Measurements from ENCODE around the gene CTXN1.
"Not testable (repeated sequence)": the region's sequence is repeated elsewhere in the genome, so short reads cannot be mapped to it uniquely, and the experiment has no call there.

Gene CTXN1

DNA sequence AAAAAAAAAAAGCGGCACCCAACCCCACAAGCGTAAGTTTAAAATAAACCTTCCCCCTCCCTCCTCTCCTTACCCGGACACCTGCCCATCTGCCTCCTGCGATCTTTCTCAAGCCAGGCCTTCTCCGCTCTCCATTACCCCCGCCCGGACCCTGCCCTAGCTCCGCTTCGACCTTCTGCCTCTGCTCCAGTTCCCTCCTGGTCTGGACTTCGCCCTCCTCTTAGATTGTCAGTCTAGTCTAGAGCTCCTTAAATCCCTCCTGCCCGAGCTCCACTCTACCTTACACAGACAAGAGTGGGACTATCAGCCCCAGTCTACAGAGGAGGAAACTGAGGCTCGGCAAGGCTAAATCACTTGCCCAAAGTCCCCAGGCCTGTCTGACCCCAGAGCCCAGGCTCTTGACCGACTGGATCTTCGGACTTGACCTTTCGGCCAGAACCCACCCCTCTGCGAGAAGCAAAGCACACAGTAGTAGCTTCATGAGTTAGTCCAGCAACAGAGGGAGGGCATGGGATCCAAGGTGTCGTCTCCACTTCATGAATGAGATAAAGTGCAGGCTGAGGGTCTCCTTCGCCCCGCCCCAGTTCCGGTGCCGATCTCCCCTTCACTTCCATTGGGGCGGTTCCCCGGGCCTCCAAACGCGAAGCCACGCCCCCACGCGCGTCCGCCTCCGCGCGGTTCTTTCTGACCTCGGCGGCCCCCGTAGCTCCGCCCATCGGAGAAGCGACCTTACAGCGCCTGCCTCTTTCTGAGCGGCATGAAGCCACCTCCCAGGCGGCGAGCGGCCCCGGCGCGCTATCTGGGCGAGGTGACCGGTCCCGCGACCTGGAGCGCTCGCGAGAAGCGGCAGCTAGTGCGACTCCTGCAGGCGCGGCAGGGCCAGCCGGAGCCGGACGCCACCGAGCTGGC lies 6.1 kb downstream of the CTXN1 start, which contains the start of gene SNAPC2:
SNAPC2 (plus strand) TSS at position 729 of the 909 bp plus-strand sequence; CDS start at position 758, 29 bp downstream.
- peak within 1 kb of the TSS; percentile 56 for H3K4me3 ChIP-seq (replicated peaks; ENCODE audit: low read depth, low read length)

GRCh38 chr19:7918615-7919421 lies 7.1 kb downstream of the CTXN1 start:
- DNase-seq (ENCODE audit: extremely low read depth, low read depth) = no peak
- no peak for TF ChIP-seq CTCF (IDR thresholded peaks at IDR 0.05; ENCODE audit: low read depth, low read length, missing control alignments)
- H3K4me3 ChIP-seq (replicated peaks; ENCODE audit: low read depth, low read length) = no peak overlapping the region

More for the DNA sequence above, 6.1 kb downstream of the CTXN1 start, which contains the start of gene SNAPC2:
- DNase-seq (ENCODE audit: extremely low read depth, low read depth) = peak; percentile 72
- no peak for TF ChIP-seq CTCF (IDR thresholded peaks at IDR 0.05; ENCODE audit: low read depth, low read length, missing control alignments)

DNA sequence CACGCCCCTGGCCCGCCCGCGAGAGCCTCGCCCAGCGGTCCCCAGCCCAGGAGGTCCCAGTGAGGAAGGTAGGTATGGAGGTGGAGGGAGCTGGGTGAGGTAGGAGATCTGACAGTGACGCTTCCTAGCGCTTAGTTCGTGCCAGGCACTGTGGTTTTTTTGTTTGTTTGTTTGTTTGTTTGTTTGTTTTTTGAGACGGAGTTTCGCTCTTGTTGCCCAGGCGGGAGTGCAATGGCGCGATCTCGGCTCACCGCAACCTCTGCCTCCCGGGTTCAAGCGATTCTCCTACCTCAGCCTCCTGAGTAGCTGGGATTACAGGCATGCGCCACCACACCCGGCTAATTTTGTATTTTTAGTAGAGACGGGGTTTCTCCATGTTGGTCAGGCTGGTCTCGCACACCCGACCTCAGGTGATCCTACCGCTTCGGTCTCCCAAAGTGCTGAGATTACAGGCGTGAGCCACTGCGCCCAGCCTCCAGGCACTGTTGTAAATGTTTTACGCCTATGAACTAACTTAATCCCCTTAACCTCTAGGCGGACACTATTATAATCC lies 7.8 kb downstream of the CTXN1 start:
- not testable (repeated sequence) for DNase-seq (ENCODE audit: extremely low read depth, low read depth)
- 0 out of 2 replicates have a peak overlapping the region, but pooled peaks have one; percentile 13 for H3K4me3 ChIP-seq (replicated peaks; ENCODE audit: low read depth, low read length)

DNA sequence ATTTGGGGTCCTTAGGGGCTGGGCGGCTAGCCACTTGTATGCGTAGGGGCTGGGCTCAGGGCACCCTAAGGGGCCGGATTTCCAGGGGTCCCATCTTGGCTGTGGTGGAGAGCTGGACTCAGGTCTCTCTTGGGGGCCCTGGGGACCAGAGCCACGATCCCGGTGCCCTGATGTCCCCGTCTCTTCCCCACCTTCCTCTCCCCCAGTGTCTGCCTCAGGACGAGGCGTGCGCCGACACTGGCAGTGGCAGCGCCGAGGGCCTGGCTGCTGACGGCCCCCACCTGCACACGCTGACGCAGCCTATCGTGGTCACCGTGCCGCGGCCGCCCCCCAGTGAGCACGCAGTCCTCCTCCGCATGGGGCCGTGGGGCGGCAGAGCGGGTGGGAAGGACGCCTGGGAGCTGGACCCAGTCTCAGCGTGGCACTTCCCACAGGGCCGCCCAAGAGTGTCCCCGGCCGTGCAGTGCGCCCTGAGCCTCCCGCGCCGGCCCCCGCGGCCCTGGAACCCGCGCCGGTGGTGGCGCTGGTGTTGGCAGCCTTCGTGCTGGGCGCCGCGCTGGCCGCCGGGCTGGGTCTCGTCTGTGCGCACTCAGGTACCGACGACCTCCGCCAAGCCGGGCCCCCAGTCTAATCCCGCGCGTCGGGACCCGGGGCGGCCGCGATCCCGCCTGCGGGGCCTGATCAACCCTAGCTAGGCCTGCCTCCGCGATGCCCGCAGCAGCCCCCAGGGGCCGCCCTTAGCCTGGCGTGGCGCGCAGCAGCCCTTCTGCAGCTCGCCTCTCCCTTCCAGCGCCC lies 8.5 kb downstream of the CTXN1 start:
- peak overlapping the region; percentile 13; the same call in 1 of the 2 replicates for H3K4me3 ChIP-seq (replicated peaks; ENCODE audit: low read depth, low read length)
- peak; percentile 62 for TF ChIP-seq CTCF (IDR thresholded peaks at IDR 0.05; ENCODE audit: low read depth, low read length, missing control alignments)
- DNase-seq (ENCODE audit: extremely low read depth, low read depth) = no peak

DNA sequence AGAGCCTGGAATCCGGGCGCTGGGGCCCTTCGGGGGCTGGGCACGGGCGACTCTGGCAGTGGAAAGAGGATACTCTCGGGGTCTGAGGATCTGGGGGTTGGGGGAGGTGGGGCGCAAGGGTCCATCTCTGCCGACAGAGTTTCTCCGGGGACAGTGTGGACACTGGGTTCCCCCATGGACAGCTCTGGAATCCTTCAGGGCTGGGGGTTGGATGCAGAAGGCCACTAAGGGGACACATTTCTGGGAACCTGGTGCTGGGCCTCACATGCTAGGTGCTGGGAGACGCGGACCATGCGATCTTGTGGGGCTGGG lies 9.0 kb downstream of the CTXN1 start:
- peak overlapping the region; percentile 13; the same call in 1 of the 2 replicates for H3K4me3 ChIP-seq (replicated peaks; ENCODE audit: low read depth, low read length)
- DNase-seq (ENCODE audit: extremely low read depth, low read depth) = no peak
- TF ChIP-seq CTCF (IDR thresholded peaks at IDR 0.05; ENCODE audit: low read depth, low read length, missing control alignments) = no peak

DNA sequence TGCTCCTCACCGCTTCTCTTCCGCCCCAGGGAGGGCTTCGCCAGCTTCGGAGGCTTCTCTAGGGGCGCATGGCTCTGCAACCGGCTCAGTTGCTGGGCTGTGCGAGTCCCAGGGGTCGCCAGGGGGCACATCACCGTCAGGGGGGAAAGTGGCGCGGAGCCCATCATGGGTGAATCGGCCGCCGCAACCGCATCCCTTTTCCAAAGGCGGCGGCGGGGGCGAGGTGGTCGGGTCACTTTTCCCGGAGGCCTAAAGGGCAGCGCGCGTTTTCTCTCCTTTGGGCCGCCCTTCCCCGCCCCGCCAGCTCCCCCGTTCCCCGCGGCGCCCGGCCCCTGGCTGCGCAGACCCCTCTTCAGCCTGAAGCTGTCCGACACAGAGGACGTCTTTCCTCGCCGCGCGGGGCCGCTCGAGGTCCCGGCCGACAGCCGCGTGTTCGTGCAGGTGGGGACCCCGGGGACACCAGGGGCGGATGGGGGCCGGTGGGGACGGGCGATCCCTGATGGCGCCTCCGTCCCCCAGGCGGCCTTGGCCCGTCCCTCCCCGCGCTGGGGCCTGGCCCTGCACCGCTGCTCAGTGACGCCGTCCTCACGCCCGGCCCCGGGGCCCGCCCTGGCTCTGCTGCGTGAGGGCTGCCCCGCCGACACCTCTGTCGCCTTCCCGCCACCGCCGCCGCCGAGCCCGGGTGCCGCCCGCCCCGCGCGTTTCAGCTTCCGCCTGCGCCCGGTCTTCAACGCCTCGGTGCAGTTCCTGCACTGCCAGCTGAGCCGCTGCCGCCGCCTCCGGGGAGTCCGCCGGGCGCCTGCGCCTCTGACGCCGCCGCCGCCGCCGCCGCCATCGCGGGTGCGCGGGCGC lies 9.6 kb downstream of the CTXN1 start:
- no peak for TF ChIP-seq CTCF (IDR thresholded peaks at IDR 0.05; ENCODE audit: low read depth, low read length, missing control alignments)
- DNase-seq (ENCODE audit: extremely low read depth, low read depth) = no peak
- H3K4me3 ChIP-seq (replicated peaks; ENCODE audit: low read depth, low read length) = peak overlapping the region; percentile 24

Measured in HFF-Myc (cell line).